HG03064 (cell line): Measurements from ENCODE around the gene HIVEP2.

Experiments used
- ATAC-seq: cut with Tn5 transposase; IDR thresholded peaks from one replicate; pipeline ENCODE4 v1.9.1; 2021; ENCODE audit warnings: low read depth; ENCODE audit not compliant: unreplicated experiment

HIVEP2 gene

DNA sequence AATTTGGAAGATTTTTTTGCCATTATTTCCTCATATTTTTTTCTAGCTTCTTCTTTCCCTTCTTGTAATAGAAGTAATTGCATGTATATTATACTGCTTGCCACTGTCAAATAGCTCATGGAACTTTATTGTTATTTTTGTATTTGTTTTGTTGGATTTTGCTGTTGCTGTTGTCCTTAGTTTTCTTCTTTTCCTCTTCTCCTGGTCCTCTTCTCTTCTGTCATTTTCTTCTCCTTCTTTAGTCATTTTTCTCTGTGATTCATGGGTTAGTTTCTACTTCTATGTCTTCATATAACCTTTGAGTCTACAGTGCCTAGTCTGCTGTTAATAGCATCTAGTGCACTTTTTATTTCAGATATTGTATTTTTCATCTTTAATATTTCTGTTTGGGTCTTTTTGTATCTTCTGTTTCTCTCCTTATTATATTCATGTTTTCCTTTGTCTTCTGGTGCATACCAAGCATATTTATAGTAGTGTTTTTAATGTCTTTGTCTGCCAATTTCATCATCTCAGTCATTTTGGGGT, 226.2 kb downstream of the HIVEP2 start:
- ATAC-seq, result no peak

- ATAC-seq, result no peak
Observed at GRCh38 chr6:142716097-142716496, 228.9 kb downstream of the HIVEP2 start.

GRCh38 chr6:142714951-142715785, 229.8 kb downstream of the HIVEP2 start:
- ATAC-seq, result no peak

GRCh38 chr6:142713959-142714358, 231.0 kb downstream of the HIVEP2 start:
- no peak for ATAC-seq

GRCh38 chr6:142712231-142712630, 232.7 kb downstream of the HIVEP2 start:
- ATAC-seq, result no peak

DNA sequence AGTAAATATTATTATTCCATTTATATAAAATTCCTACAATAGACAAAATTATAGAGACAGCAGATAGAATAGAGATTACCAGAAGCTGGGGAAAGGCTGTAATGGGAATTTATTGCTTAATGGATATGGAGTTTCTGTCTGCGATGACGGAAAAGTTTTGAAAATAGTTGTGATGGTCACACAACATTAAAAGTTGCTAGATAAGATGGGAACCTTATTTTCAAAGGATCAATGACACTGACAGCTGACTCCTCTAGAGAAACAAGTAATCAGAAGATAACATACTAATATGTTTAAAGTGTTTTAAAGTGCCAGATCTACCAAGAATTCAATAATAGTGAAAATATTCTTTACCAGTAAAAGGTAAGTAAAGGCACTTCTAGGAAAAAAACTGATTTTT, 236.3 kb downstream of the HIVEP2 start:
- no peak for ATAC-seq

- no peak for ATAC-seq
Observed at GRCh38 chr6:142707255-142707654, 237.7 kb downstream of the HIVEP2 start.

DNA sequence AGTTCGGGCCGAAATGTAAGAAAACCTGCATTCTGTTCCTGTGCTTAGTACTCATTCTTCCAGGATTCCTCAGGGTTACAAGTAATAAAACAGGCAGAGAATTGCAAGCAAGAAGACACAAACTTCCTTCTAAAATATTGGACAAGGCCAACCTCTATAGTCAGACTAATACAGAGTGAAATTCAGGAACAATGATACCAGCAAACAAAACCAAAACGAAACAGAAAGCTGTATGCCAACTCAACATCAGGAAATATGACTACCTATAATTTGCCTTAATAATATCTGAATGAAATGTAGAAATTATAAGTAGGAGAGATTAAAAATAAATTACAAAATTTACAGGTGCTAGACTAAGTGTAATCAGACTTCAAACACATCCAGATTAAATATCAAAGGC, 238.8 kb downstream of the HIVEP2 start:
- no peak for ATAC-seq

- no peak for ATAC-seq
Observed at GRCh38 chr6:142705054-142705453, 239.9 kb downstream of the HIVEP2 start.

- ATAC-seq, result no peak
Observed at GRCh38 chr6:142702501-142703460, 242.2 kb downstream of the HIVEP2 start.
